Caco-2 (cell line): ENCODE results near the gene PTPRG. TPM values are rescaled to one million over a fixed set of nuclear protein-coding genes. Genes with fewer than 3 reads are reported as not detected.

Experiments
- BruUV-seq: library from RNA; stranded (reverse); fragments of 400-500 nt; replicated peaks from 2 replicates; lab custom pipeline; 2021; lab: Mats Ljungman, UMichigan
- CTCF ChIA-PET: fragments of 300-600 bp; sonication (Branson Sonifier 250); formaldehyde crosslinking; loops from one replicate; lab custom pipeline; 2022; ENCODE audit warnings: antibody characterized with exemption; lab: Charles Lee
- POLR2A ChIA-PET: fragments of 300-600 bp; sonication (Branson Sonifier 250); formaldehyde crosslinking; loops from one replicate; lab custom pipeline; 2022; ENCODE audit warnings: antibody characterized with exemption; lab: Charles Lee
- DNase-seq, 2 experiments: peaks; one replicate each; pipeline versions ENCODE4 v3.0.0 to v3.0.0-alpha.2; 2020 to 2022
- H3K27me3 ChIP-seq: replicated peaks from 2 replicates; pipeline ENCODE4 v1.6.0; 2011; ENCODE audit warnings: low read length; ENCODE audit not compliant: control insufficient read depth, insufficient read depth
- H3K36me3 ChIP-seq: 2 replicates; pipeline ENCODE4 v1.5.1; 2011; ENCODE audit warnings: low read length; ENCODE audit not compliant: control insufficient read depth, insufficient read depth
- H3K4me1 ChIP-seq: fragments of 250-450 bp; sonication (Bioruptor Pico); 2 replicates; pipeline ENCODE4 v1.5.1; 2020; ENCODE audit warnings: mild to moderate bottlenecking
- H3K4me3 ChIP-seq: 2 replicates; pipeline ENCODE4 v1.5.1; 2011; ENCODE audit warnings: low read depth, mild to moderate bottlenecking, control low read depth, low read length
- H3K9me3 ChIP-seq: fragments of 250-450 bp; sonication (Bioruptor Pico); 2 replicates; pipeline ENCODE4 v1.5.1; 2020; ENCODE audit warnings: mild to moderate bottlenecking, moderate library complexity
- H3K27ac Mint-ChIP-seq: one replicate; pipeline ENCODE4 v1.8.0; 2022; ENCODE audit warnings: mixed read lengths; ENCODE audit not compliant: unreplicated experiment
- H3K27me3 Mint-ChIP-seq: one replicate; pipeline ENCODE4 v1.8.0; 2022; ENCODE audit warnings: mixed read lengths; ENCODE audit not compliant: insufficient read depth, unreplicated experiment
- H3K36me3 Mint-ChIP-seq: one replicate; pipeline ENCODE4 v1.8.0; 2022; ENCODE audit warnings: mild to moderate bottlenecking, mixed read lengths; ENCODE audit not compliant: insufficient read depth, unreplicated experiment
- H3K4me1 Mint-ChIP-seq: one replicate; pipeline ENCODE4 v1.8.0; 2022; ENCODE audit warnings: low read depth, mixed read lengths; ENCODE audit not compliant: unreplicated experiment
- H3K4me3 Mint-ChIP-seq: one replicate; pipeline ENCODE4 v1.8.0; 2022; ENCODE audit warnings: mild to moderate bottlenecking, moderate library complexity, mixed read lengths; ENCODE audit not compliant: unreplicated experiment
- H3K9me3 Mint-ChIP-seq: one replicate; pipeline ENCODE4 v1.8.0; 2022; ENCODE audit warnings: mixed read lengths; ENCODE audit not compliant: unreplicated experiment
- intact Hi-C: fragments of 100-400 bp; cut with micrococcal nuclease; formaldehyde crosslinking; loops from one replicate; pipeline ENCODE4 v1.10.0; 2022; ENCODE audit not compliant: unreplicated experiment
- total RNA-seq: library from RNA; stranded (reverse); gene quantifications from 2 replicates; pipeline ENCODE4 v1.2.3, GENCODE V29; 2022
- TF ChIP-seq, protein P1 (sequence below), 2 experiments: fragments of 200-600 bp in 1 of 2; IDR thresholded peaks; 1 replicate in 1 of 2; 2 replicates in 1 of 2; pipeline versions ENCODE4 v1.5.1 to v1.8.0; 2011 to 2022; ENCODE audit warnings: antibody characterized with exemption in 1 of 2, control low read depth in 1 of 2, inconsistent platforms in 1 of 2, low read depth in 1 of 2, low read length in 1 of 2, mild to moderate bottlenecking in 1 of 2, moderate library complexity in 1 of 2; ENCODE audit not compliant: insufficient read depth in 1 of 2, severe bottlenecking in 1 of 2, unreplicated experiment in 1 of 2

The PTPRG gene
- total RNA-seq, 1 experiment from 2014 or later: 46.4 TPM

- POLR2A ChIA-PET: no interaction called here
These were observed 279.9 kb downstream of the PTPRG start for GRCh38 chr3:61841111-61841845.

DNA sequence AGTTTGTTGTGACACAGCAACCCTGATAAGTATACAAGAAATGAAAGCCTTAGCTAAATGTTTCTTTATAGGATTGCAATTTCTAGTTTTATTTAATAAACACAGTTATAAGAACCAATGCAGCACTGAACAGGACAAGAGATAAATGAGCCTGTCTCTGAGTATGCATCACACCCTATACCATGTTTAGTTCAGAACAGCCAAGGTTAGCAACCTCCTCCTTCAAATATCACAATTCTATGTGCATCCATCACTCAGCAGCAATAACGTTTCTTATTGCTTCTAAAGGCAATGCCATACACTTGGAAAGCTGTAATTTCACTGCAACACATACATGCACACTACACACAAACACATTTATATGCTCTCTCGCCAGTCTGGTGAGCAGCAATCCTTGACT, 280.6 kb downstream of the PTPRG start:
- H3K9me3 Mint-ChIP-seq: no peaks in the 10 kb centered on the region
- CTCF ChIA-PET: no interaction called here
- no TSS peak for BruUV-seq
- intact Hi-C loops: no loop called here
- no peaks in the 10 kb centered on the region for H3K9me3 ChIP-seq
- H3K4me3 ChIP-seq: no peak overlapping the region
- no peaks in the 10 kb centered on the region for H3K36me3 Mint-ChIP-seq
- no peaks in the 10 kb centered on the region for H3K4me1 ChIP-seq
- H3K27me3 Mint-ChIP-seq: no peaks in the 10 kb centered on the region
- TF ChIP-seq, protein P1, sequence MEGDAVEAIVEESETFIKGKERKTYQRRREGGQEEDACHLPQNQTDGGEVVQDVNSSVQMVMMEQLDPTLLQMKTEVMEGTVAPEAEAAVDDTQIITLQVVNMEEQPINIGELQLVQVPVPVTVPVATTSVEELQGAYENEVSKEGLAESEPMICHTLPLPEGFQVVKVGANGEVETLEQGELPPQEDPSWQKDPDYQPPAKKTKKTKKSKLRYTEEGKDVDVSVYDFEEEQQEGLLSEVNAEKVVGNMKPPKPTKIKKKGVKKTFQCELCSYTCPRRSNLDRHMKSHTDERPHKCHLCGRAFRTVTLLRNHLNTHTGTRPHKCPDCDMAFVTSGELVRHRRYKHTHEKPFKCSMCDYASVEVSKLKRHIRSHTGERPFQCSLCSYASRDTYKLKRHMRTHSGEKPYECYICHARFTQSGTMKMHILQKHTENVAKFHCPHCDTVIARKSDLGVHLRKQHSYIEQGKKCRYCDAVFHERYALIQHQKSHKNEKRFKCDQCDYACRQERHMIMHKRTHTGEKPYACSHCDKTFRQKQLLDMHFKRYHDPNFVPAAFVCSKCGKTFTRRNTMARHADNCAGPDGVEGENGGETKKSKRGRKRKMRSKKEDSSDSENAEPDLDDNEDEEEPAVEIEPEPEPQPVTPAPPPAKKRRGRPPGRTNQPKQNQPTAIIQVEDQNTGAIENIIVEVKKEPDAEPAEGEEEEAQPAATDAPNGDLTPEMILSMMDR (IDR thresholded peaks at IDR 0.05; ENCODE audit: insufficient read depth in 1 of 2, low read depth in 1 of 2, low read length in 1 of 2, severe bottlenecking in 1 of 2, unreplicated experiment in 1 of 2): no peak
- no peaks in the 10 kb centered on the region for H3K27me3 ChIP-seq
- no peaks in the 10 kb centered on the region for H3K36me3 ChIP-seq
- POLR2A ChIA-PET: no interaction called here
- H3K27ac Mint-ChIP-seq: no peak overlapping the region
- no peak for DNase-seq
- no peak overlapping the region for H3K4me3 Mint-ChIP-seq
- no peaks in the 10 kb centered on the region for H3K4me1 Mint-ChIP-seq

More at GRCh38 chr3:61841111-61841845, 279.9 kb downstream of the PTPRG start:
- Mint-ChIP-seq H3K9me3 (no peaks in the 10 kb centered on the region), H3K27ac (no peak overlapping the region), H3K4me1 (no peaks in the 10 kb centered on the region), H3K36me3 (no peaks in the 10 kb centered on the region), H3K4me3 (no peak overlapping the region), H3K27me3 (no peaks in the 10 kb centered on the region)
- no TSS peak for BruUV-seq
- CTCF ChIA-PET: no interaction called here
- DNase-seq: no peak
- no peaks in the 10 kb centered on the region for H3K36me3 ChIP-seq
- H3K4me1 ChIP-seq: no peaks in the 10 kb centered on the region
- H3K27me3 ChIP-seq: no peaks in the 10 kb centered on the region
- intact Hi-C loops: no loop called here
- H3K9me3 ChIP-seq: no peaks in the 10 kb centered on the region
- TF ChIP-seq, protein P1 (IDR thresholded peaks at IDR 0.05; ENCODE audit: insufficient read depth in 1 of 2, low read depth in 1 of 2, low read length in 1 of 2, severe bottlenecking in 1 of 2, unreplicated experiment in 1 of 2): no peak
- H3K4me3 ChIP-seq: no peak overlapping the region

DNA sequence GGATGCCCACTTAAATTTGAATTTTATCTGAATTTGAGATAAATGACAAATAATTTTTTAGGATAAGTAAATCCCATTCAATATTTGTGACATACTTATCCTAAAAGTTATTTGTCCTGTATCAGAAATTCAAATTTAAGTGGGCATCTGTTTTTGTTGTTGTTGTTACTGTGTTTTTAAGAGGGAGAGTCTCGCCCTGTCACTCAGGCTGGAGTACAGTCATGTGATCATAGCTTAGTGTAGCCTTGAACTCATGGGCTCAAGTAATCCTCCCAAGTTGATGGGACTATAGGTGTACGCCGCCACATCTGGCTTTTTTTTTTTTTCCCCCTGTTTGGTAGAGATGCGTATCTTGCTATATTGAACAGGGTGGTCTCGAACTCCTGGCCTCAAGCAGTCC, 283.0 kb downstream of the PTPRG start:
- no peaks in the 10 kb centered on the region for H3K27me3 Mint-ChIP-seq
- H3K4me1 Mint-ChIP-seq: no peaks in the 10 kb centered on the region
- H3K36me3 Mint-ChIP-seq: no peaks in the 10 kb centered on the region
- BruUV-seq: no TSS peak
- H3K9me3 Mint-ChIP-seq: no peaks in the 10 kb centered on the region
- TF ChIP-seq, protein P1 (IDR thresholded peaks at IDR 0.05; ENCODE audit: insufficient read depth in 1 of 2, low read depth in 1 of 2, low read length in 1 of 2, severe bottlenecking in 1 of 2, unreplicated experiment in 1 of 2): no peak
- Histone ChIP-seq H3K9me3 (no peaks in the 10 kb centered on the region), H3K4me1 (no peaks in the 10 kb centered on the region; the same call in 1 of the 2 replicates), H3K27me3 (no peaks in the 10 kb centered on the region), H3K36me3 (no peaks in the 10 kb centered on the region), H3K4me3 (no peak overlapping the region)
- ChIA-PET POLR2A (no interaction called here), CTCF (no interaction called here)
- no peak overlapping the region for H3K27ac Mint-ChIP-seq
- intact Hi-C loops: no loop called here
- no peak overlapping the region for H3K4me3 Mint-ChIP-seq
- DNase-seq: no peak
